Measurements from ENCODE around the gene DENR. TPM values are rescaled to one million over a fixed set of nuclear protein-coding genes. Genes with fewer than 3 reads are reported as not detected.

The DENR gene
- total and polyA plus RNA-seq, 2 experiments from 2014 or later, result 23.6 to 87.6 TPM

DNA sequence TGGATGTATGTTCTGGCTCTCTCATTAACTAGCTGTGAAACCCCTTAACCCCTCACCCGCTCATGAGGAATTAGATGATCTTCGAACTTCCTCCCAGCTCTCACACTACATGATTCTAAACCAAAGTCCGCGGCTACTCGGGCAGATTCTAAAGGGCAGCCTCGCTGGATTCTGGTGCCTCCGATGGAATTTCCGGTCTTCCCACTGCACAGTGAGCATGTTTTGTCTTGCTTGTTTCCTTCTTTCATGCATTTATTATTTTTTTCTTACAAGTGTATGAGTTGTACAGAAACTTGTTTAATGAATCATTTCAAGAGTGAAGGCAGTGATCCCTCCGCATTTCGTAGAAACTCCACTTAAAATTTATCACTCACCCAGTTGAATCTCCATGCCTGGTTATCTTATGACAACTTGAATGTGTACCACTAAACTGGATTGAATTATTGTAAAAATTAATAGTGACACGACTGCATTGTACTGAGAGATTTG, 31.5 kb upstream of the DENR start:
- H3K4me3 ChIP-seq, result no peak overlapping the region
- H3K27me3 ChIP-seq, result no peaks in the 10 kb centered on the region
- H3K36me3 ChIP-seq, result no peaks in the 10 kb centered on the region
- no peak overlapping the region for H3K27ac ChIP-seq
- TF ChIP-seq, protein P1, sequence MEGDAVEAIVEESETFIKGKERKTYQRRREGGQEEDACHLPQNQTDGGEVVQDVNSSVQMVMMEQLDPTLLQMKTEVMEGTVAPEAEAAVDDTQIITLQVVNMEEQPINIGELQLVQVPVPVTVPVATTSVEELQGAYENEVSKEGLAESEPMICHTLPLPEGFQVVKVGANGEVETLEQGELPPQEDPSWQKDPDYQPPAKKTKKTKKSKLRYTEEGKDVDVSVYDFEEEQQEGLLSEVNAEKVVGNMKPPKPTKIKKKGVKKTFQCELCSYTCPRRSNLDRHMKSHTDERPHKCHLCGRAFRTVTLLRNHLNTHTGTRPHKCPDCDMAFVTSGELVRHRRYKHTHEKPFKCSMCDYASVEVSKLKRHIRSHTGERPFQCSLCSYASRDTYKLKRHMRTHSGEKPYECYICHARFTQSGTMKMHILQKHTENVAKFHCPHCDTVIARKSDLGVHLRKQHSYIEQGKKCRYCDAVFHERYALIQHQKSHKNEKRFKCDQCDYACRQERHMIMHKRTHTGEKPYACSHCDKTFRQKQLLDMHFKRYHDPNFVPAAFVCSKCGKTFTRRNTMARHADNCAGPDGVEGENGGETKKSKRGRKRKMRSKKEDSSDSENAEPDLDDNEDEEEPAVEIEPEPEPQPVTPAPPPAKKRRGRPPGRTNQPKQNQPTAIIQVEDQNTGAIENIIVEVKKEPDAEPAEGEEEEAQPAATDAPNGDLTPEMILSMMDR (IDR thresholded peaks at IDR 0.05; ENCODE audit: low read depth, low read length), result no peak
- no peaks in the 10 kb centered on the region for H3K9me3 ChIP-seq (ENCODE audit: low read depth)
- H3K4me1 ChIP-seq (ENCODE audit: low read depth), result no peaks in the 10 kb centered on the region
- DNase-seq (ENCODE audit: low read depth in 1 of 2, low spot score in 1 of 2), result no peak

GRCh38 chr12:122722387-122722786, 30.2 kb upstream of the DENR start:
- Histone ChIP-seq H3K9me3 (ENCODE audit: low read depth) (no peaks in the 10 kb centered on the region), H3K4me3 (no peak overlapping the region), H3K4me1 (ENCODE audit: low read depth) (no peaks in the 10 kb centered on the region), H3K27me3 (no peaks in the 10 kb centered on the region), H3K36me3 (no peaks in the 10 kb centered on the region), H3K27ac (no peak overlapping the region)
- DNase-seq (ENCODE audit: low read depth in 1 of 2, low spot score in 1 of 2), result no peak
- TF ChIP-seq, protein P1 (IDR thresholded peaks at IDR 0.05; ENCODE audit: low read depth, low read length), result no peak

- Histone ChIP-seq H3K4me3 (no peak overlapping the region), H3K27me3 (no peaks in the 10 kb centered on the region), H3K36me3 (no peaks in the 10 kb centered on the region), H3K4me1 (ENCODE audit: low read depth) (no peaks in the 10 kb centered on the region), H3K9me3 (ENCODE audit: low read depth) (no peaks in the 10 kb centered on the region), H3K27ac (no peak overlapping the region)
- TF ChIP-seq, protein P1 (IDR thresholded peaks at IDR 0.05; ENCODE audit: low read depth, low read length), result no peak
- no peak for DNase-seq (ENCODE audit: low read depth in 1 of 2, low spot score in 1 of 2)
Observed at GRCh38 chr12:122724641-122725243, 27.9 kb upstream of the DENR start.

GRCh38 chr12:122725452-122726079, 27.1 kb upstream of the DENR start:
- no peaks in the 10 kb centered on the region for H3K4me1 ChIP-seq (ENCODE audit: low read depth)
- no peak overlapping the region for H3K4me3 ChIP-seq
- H3K36me3 ChIP-seq, result no peaks in the 10 kb centered on the region
- TF ChIP-seq, protein P1 (IDR thresholded peaks at IDR 0.05; ENCODE audit: low read depth, low read length), result no peak
- no peaks in the 10 kb centered on the region for H3K27me3 ChIP-seq
- H3K9me3 ChIP-seq (ENCODE audit: low read depth), result no peaks in the 10 kb centered on the region
- no peak overlapping the region for H3K27ac ChIP-seq
- no peak for DNase-seq (ENCODE audit: low read depth in 1 of 2, low spot score in 1 of 2)

DNA sequence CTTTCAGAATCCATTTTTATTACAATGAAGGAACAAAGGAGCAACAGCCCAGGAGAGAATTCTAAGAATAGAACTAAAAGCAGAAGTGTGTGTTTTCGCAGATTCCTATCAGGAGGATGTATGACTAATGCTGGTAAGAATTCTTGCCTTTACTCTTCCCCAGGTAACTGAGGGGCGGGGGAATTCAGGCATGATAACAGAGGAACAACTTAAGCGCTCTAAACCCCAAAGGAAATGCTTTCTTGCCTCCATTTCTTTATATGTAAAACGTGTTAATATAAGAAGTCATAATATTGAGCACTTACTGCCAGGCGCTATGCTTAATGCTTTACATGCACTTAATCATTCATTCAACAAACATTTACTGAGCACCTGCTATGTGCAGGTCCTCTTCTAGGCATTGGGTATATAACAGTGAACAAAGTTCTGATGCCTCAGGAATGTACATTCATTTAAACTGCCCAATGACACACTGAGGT, 26.5 kb upstream of the DENR start:
- no peak for DNase-seq (ENCODE audit: low read depth in 1 of 2, low spot score in 1 of 2)
- Histone ChIP-seq H3K36me3 (no peaks in the 10 kb centered on the region), H3K4me3 (no peak overlapping the region), H3K27me3 (no peaks in the 10 kb centered on the region), H3K9me3 (ENCODE audit: low read depth) (no peaks in the 10 kb centered on the region), H3K4me1 (ENCODE audit: low read depth) (no peaks in the 10 kb centered on the region), H3K27ac (no peak overlapping the region)
- TF ChIP-seq, protein P1 (IDR thresholded peaks at IDR 0.05; ENCODE audit: low read depth, low read length), result no peak
